Pons (tissue), 1 donor: ENCODE data around the gene PIK3R1.

Experiments
- DNase-seq: peaks from one replicate; pipeline ENCODE4 v3.0.0-alpha.2; 2016; ENCODE audit warnings: low spot score

Gene PIK3R1

DNA sequence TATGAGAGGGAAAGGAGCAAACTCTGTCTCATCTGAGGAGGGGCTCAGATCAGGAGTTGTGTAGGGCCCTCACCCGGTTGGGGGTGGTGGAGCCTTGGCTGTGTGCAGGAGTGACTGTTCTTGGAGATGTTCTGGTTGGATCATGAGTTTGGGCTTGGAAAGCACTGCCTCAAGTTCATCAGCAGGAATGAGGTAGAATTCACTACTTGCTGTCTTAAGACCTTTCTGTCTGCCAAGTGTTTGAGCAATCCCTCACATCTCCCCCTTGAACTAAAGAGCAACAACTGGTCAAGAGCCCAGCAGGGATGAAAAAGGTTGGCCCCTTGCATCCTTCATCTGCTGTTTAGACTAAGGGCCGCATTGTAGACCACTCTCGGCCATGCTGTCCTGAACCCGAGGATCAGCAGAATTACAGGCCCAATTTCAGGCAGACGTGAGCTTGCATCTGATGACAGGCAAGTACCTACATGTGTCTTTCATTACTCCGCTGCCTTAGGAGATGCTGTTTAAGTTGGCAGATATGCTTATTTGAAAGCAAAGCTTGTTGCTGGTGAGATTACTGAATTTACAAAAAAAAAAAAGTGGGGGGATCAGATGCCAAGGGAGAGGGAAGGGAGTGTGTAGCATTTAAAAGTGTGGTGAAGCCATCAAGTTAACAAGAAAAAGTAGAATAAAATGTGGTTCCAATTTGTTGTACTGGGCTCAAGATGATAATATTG, 36.4 kb downstream of the PIK3R1 start:
- peak; percentile 67 for DNase-seq

DNA sequence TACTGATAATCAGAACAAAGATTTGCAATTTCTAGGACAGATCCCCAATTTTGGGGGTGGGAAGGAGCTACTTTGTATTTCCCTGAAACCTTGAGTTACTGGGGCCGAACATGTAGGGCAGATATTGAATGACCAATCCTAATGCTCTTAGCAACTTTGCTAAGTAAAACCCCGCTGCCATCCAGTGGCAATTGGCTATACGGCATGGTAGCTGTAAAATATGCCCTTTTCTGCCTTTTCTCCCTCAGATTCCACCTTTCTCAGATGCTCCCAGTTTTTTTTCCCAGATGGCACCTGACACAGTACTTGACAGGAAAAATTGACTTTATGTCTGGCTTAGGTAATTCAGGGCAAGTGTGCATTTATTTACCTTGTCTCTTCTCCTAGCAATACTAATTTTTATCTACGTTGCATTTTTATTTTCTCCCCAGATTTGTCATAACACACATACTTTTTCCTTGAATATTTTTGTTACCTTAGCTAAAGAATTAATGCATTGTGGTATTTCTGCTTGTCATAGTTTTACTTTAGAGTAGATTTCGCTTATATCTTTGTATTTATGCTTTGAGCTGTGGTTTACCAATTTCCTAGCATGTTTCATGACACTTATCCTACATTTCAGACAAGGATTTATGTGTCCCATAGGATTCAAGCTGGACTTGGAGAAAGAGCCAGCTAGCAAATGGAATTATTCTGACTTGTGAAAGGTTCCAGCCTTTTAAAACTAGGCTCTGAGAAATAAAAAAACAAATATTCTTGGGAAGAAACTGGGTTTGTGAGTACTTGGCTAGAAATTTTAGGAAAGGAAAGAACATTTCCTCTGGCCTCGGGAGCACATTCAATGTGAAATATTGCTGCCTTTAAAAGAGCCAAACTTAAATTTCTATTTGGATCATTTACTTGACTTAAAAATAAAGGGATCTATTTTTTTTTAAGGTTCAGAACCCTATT, 37.4 kb downstream of the PIK3R1 start:
- DNase-seq = peak; percentile 91

DNA sequence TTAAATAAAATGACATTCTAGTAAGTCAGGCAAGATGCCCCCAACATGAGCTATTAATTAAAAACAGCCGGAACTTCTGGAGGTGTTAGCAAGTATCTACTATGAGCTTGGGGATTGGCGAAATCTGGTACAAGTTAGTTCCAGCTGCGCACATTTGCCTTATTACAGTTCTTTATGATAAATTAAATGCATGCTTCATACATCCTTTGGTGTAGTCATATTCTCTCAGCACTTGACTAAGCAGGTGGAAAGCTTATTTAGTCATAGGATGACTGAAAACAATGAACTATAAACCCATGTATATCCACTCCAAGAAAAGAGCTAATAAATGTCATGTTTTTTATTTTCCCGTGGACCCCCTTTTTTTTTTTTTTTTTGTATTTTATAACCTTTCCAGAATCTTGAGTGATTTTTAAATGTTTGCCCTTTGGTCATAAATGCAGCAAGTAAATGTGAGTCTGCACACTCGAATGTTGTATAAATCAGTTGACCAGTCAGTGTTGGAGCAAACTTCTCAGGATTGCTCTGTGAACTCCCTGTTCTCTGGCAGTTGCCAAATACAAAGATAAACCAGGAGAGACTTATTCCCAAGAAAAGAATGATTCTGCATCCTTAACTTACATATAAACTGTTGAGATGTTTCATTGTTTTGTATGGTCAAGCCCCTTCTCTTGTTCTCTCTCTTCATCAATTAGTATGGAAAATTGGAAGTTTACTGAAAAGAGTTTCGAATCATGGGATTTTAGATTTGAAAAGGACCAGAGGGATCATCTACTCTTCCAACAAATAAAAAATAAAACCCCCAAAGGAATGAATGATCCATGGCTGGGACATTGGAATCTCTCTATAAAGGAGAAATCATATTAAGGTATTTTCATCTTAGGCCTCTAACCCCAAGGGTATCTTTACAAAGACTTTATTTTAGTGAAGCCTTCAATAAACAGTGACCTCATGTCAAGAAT, 38.3 kb downstream of the PIK3R1 start:
- DNase-seq = no peak

DNA sequence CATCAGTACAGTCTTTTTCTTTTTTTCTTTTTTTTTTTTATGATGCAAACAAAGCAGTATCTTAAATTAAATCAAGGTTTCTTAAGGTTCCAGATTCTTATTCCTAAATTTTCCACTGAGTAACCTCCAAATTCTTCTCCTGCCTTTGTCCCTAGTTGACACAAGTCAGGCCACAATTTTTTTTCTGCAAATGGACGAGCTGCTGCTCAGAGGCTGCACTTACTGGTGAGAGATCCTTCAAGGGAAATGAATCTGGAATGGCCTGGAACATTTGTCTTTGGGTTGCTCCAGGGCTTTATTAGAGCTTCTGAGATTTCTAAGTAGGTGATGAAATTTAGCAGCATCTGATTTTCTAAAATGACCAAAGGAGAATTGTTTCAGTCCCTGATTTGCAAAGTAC, 39.3 kb downstream of the PIK3R1 start:
- DNase-seq = no peak

DNA sequence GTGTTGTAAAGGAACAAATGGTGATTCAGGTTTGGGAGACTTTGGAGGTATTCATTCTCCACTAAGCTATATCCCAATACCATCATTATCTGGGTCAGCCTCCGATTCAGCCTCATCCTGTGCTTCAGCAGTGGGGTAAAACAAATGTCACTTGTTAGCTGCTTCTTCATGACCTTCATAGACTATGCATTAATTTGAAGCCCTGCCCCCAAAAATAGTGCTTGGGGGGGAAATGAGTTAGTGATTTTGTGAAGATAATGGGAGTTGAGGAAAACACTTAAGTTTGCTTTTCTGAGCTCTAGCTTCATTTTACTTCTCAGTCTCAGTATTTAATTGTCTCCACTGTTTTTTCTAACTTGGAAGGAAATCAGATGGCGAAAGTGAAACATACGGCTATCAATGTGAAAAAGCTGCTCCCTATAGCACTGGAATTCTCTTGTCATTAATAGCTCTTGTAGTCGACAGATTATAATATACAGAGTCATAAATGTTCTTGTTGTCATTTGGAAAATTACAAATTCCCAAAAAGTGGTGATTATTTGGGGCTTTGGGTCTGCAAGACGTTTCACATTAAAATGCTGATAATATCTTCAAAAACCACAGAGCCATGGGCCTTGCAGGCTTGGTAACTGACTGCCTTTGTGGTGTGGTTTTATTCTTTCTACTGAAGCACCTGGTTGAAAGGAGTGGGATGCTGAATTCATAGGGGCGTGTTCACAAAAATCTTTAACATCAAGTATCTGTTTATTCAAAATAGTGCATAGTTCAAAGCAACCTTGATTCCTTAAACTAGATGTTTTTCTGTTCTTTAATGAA, 40.0 kb downstream of the PIK3R1 start:
- peak; percentile 70 for DNase-seq

DNA sequence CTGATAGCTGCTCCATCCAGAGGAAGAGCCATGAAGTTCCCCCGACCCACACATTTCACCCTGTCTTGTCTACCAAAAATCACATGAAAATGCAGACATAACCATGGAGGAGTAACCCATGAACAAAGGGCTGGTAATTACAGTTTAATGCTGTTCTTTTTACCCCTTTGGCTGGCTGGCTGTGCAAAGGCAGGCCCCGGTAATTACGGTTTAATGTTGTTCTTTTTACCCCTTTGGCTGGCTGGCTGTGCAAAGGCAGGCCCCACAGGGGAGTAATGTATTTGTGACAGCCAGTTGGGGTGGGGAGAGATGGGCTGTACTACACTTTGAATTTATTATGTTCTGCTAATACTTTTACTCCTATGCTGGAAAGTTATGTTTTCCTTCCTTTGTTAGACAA, 41.7 kb downstream of the PIK3R1 start:
- no peak for DNase-seq

DNA sequence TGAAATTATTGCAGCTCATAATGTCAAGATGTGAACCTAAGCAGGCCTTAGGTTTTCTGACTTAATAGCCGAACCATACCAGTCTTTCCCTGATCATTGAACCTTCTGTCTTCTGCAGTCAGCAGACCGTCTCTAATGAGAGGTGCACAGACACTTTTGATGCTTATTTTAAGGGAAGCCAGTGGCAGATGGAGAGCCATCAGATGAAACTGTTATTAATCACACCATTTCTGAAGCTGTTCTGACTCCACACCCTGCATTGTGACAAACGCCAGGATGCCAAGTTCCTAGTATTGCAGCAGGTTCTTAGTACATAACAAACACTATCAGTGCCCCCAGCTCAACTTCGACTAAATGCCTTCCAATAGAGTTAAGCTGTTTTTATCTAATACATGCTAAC, 43.0 kb downstream of the PIK3R1 start:
- no peak for DNase-seq

DNA sequence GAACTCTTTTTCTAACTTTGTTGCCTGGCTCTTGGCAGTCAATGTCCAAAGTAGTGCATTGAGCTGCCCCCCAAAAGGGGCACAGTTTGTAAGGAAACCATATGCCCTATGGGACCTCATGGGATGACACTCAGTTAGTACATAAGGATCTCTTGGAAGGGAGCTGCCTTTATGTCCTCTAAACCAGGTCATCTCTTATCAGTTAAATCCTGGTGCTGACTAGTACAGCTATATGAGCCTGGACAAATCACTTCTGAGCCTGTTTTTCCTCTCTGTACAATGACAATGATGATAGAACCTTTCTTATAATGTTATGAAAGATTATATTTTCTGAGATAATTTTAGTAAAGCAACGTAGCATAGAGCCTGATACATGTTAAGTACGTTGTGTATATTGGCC, 44.1 kb downstream of the PIK3R1 start:
- no peak for DNase-seq

DNA sequence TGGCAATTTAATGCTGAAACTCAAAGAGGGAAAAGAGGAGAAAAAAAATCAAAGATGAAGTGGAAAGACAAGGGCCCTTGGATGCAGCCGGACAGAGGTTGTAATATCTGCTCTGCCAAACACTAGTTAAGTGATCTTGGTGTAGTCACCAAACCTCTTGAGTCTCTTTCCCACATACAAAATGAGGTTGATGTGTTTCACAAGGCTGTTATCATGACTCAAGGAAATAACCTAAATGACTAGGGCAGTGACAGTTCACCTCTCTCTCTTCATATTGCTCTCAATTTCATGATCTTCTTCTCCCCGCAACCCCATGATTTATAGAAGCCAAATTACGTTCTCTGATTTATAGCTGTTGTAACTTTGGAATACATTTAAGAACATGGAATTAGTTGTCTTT, 44.9 kb downstream of the PIK3R1 start:
- no peak for DNase-seq

DNA sequence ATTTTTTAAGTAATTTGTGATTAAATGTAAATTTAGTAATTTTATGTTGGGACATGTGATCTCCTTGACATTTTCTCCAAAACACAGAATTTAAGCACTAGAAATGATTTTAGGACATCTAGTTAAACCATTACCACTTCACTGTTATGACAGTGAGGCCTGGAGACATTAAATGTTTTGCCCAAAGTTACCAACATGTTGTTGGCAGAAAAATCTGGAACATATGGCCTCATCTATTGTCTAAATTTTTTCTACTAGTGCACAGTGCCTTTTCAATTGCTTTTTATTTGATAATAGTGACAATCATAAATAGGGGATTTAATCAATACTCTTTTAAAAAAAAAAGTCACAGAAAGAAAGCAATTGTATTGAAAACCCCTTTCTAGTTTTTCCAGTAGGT, 45.6 kb downstream of the PIK3R1 start:
- DNase-seq = no peak

DNA sequence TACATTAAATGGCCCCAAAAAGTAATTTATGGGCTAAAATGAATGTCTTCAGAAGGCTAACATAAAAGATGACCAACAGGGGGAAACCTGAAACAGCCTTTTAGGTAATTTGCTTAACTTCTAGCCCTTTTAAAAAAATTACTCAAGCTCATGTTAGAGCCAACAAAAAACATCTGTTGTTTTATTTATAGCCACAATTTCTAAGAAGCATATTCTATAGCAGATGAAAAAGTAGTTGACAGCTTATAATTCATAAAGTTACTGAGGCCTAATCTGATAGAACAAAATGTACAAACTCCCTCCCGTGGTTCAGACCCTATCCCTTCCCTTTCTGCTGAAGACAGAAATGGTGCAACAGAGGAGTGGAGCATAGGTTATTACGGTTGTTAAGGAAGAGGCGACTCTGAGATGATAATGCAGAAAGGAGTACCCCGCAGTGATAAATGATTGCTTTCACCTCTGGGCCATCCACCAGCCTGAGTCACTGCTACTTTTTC, 46.1 kb downstream of the PIK3R1 start:
- DNase-seq = no peak

DNA sequence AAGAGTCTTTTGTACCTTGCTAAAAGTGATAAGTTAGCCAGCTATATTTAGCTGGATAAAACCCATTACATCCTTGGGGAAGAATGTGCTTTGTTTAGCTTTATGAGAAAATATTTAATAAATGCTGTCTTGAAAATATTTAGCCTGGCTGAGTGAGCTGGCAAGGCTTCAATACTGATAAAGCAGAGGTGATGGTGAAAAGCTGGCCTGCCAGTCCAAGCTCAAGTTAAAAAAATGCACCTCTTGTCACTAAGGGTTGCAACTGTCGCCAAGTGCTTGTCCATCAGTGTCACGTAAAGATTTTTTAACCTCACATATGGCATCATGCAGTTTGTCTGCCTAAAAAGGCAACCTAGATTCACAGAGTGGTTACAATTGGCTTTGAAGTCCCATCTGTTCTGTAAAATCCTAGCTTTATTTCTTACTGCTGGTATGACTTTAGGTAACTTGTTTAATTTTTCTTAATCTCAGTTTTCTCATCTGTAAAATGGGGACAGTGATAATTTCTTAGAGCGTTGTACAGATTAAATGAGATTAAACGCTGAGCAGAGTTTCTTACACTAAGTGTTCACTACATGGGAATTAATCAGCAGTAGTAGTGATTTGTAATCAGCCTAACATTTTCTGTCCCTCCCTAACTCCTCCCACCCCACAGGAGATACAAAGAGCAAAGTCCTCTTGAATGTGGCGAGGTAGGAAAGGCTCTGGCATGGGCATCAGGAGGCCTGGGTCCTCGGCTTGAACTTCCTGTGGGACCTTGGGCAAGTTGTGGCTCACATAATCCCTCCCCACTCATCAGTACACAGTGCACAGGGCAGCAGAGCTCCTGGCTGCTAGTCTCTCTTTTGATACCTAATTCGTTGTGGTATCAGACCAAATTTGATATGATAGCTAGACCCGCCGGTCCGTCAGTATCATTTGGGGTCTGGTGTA, 48.7 kb downstream of the PIK3R1 start:
- no peak for DNase-seq

DNA sequence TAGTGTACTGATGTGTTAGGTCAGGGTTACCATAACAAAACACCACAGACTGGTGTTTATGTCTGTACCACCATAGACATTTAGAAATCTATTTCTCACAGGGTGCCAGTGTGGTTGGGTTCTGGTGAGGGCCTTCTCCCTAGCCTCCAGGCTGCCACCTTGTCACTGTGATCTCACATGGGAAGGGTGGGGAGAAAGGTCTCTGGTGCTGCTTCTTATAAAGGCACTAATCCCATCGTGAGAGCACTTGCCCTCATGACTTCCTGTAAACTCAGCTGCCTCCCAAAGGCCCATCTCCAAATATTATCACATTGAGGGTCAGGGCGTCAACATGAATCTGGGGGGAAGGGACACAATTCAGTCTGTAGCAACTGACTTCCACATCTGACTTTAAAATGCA, 49.8 kb downstream of the PIK3R1 start:
- DNase-seq = no peak

DNA sequence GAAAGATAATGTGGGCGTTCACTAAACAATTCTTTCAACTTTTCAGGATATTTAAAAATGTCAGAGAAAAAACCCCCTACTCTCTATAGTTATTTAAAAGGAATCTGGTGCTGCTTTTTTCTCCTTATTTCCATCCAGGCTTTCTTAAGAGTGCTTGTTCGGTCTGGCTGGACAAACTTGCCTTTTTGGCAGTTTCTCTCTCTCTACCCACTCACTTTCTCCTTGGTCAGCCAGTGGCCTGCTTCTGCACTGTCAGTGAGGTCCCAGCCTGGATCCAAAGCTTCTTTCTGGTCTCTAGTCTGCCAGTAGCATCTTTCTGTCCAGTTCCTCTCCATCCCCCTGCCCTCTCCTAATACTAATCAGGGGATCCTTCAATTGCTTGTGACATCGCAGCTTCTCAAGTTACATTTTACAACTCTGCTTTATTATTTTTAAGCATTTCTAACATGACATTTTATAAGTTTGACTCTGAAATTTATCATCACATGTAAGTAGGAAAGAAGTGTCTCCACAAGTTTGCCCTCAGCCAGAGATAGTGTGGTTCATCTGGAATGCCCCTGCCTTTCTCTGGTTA, 50.4 kb downstream of the PIK3R1 start:
- DNase-seq = no peak

DNA sequence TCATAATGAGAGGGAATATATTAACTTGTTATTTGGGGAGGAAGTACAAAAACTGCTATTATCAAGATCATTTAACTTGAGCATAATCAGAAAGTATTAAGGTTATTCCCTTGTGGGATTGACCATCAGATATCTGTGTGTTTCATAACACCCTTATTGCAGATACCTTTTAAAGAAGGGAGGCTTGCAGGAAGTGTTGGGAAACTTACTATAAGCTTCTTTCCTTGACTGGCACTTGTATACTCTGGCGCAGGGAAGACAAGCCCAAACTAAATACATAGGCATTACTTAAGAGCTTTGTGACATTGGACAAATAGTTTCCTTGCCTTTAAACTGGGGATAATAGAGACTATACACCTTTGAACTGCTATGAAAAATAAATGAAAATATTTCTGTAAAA, 50.9 kb downstream of the PIK3R1 start:
- DNase-seq = no peak

DNA sequence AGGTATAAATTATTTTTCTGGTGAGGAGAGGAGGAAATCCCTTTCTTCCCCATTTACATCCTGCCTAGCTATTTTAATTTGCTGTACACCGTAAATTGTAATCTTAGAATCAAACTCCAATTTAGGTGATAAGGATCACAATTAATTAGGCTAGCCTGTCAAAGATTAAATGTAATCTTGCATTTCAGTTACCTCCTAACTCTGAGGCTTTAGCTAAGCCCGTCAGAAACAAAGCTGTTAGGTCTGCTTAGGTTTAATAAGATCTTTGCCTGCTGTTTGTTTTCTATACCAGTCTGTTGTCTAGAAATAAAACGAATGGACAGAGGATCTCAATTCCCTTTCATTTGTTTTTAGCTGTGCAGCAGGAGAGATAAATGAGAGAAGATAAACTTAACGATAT, 51.5 kb downstream of the PIK3R1 start:
- DNase-seq = no peak

DNA sequence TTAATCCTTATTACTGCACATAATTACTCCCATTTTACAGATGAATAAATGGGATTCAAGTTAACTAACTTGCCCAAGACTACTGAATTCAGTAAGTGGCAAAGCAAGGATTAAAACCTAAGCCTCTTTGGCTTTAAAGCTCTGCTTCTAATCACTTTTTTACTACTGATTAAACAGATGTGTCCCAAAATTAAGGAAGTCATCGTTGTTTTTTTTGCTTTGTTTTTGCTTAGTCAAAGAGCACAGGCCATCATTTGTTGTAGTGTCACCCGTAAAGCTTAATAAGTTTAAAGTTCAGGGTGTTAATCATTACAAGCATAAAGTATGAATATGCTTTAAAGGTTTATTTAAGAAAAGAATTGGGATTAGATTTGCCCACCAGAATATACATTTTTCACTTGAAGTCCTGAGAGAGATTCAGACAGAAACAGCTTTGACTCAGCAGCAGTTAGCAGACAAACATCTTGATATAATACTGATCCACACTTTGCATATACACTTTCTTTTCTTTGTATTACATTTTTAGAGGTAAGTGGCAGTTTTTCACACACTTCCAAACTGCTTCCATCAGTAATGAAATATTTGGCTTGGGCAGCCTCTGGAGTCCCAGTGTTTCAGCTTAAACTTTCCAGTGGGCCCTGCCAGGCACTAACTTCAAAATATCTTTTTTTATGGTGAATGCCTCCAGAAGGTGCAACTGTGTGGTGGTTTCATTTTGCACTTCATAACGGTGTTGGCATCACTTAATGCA, 52.7 kb downstream of the PIK3R1 start:
- no peak for DNase-seq

DNA sequence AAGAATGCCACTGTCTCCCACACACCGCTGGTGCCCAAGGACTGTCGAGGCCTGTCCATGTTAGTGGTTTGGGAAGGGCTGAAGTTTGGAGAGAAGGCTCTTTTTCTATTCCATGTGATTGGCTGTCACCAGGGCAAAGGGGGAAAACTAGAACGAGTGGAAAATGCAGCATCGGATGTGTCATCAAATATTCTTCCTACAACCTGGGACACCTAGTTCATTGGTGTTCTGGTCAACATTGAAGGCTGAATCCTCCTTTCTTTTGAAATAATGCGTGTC, 53.2 kb downstream of the PIK3R1 start:
- no peak for DNase-seq

DNA sequence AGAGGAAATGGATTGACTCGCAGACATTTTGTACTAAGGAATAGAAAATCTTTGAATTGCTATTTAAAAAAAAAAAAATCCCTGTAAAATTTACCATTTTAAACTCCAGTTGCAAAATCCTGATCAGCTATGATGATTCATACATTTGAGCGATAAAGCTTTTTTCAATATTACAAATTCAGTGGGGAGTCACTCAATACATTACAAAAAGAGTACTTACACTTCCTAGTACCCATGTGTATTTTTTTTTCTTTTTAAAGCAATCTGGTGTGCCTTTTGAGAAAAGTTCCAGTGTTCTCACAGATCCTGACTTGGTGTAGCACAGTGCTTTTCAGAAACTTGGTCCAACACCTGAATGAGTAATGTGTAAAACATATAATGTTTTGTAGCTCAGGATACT, 54.3 kb downstream of the PIK3R1 start:
- DNase-seq = no peak
